Lower leg skin (tissue), 3 donors: ENCODE measurements around the gene DGKI.

Experiments
- POLR2A ChIP-seq, 2 donors: fragments of 450-650 bp; IDR thresholded peaks; one replicate each; pipeline ENCODE4 v1.6.1; 2016 to 2017; ENCODE audit warnings: antibody characterized with exemption in 2 of 2, mild to moderate bottlenecking in 1 of 2, moderate library complexity in 1 of 2
- TF ChIP-seq, protein P1 (sequence below), 3 donors: fragments of 450-650 bp; IDR thresholded peaks; one replicate each; pipeline ENCODE4 v1.5.1; 2016; ENCODE audit warnings: antibody characterized with exemption in 3 of 3, mild to moderate bottlenecking in 3 of 3, moderate library complexity in 2 of 3

GRCh38 chr7:137475966-137476365 is 370.8 kb downstream of the DGKI start:
- TF ChIP-seq, protein P1, sequence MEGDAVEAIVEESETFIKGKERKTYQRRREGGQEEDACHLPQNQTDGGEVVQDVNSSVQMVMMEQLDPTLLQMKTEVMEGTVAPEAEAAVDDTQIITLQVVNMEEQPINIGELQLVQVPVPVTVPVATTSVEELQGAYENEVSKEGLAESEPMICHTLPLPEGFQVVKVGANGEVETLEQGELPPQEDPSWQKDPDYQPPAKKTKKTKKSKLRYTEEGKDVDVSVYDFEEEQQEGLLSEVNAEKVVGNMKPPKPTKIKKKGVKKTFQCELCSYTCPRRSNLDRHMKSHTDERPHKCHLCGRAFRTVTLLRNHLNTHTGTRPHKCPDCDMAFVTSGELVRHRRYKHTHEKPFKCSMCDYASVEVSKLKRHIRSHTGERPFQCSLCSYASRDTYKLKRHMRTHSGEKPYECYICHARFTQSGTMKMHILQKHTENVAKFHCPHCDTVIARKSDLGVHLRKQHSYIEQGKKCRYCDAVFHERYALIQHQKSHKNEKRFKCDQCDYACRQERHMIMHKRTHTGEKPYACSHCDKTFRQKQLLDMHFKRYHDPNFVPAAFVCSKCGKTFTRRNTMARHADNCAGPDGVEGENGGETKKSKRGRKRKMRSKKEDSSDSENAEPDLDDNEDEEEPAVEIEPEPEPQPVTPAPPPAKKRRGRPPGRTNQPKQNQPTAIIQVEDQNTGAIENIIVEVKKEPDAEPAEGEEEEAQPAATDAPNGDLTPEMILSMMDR (IDR thresholded peaks at IDR 0.05), result no peak
- no peak for TF ChIP-seq POLR2A (IDR thresholded peaks at IDR 0.05)
